NCI-H187 treated with DMSO at 0.1 percent for 48 hours (cell line): ENCODE data around the gene PTPRK.
"Not testable (repeated sequence)": the region's sequence is repeated elsewhere in the genome, so short reads cannot be mapped to it uniquely, and the experiment has no call there.

ENCODE experiments used
- DNase-seq: peaks from one replicate; lab custom pipeline; 2025; lab: John Stamatoyannopoulos, UW

Gene PTPRK

GRCh38 chr6:128439627-128440026 lies 80.8 kb downstream of the PTPRK start:
- DNase-seq: no peak

- no peak for DNase-seq
These were observed 82.0 kb downstream of the PTPRK start for GRCh38 chr6:128438393-128438792.

DNA sequence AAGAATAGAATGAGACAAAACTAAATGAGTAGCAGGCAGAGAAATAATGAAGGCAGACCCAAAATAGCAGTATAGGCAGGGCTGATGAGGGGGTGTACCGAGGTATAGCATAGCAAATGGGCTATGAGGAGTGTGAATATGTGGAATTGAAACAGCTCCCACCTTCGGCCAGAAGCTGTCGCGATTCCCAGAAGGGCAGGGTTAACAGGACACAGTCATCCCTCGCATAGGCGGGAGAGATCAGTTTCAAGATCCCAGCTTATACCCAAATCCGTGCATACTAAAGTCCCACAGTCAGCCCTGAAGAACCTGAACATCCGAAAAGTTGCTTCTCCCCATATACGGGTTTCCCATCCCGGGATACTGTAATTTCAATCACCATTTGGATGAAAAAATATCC lies 82.7 kb downstream of the PTPRK start:
- DNase-seq: no peak

GRCh38 chr6:128434752-128435151 lies 85.6 kb downstream of the PTPRK start:
- DNase-seq: not testable (repeated sequence)

- no peak for DNase-seq
These were observed 88.0 kb downstream of the PTPRK start for GRCh38 chr6:128432394-128432793.

DNA sequence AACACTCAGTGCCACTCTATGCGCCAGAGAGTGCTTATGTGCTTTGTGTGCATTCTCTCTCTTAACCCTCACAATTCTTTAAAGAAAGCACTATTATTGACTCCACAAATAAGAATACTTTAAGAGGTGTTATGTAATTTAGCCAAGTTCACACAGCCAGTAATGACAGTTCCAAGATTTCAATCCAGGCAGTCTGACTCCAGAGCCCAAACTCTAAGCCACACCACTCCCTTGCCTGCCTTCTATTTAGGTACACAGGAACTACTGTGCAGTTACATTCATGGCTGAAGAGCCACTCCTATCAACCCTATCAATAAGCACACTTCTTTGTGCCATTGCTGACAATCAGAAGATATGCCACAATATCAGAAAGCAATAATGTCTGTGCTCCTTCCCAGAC lies 93.3 kb downstream of the PTPRK start:
- DNase-seq: no peak

DNA sequence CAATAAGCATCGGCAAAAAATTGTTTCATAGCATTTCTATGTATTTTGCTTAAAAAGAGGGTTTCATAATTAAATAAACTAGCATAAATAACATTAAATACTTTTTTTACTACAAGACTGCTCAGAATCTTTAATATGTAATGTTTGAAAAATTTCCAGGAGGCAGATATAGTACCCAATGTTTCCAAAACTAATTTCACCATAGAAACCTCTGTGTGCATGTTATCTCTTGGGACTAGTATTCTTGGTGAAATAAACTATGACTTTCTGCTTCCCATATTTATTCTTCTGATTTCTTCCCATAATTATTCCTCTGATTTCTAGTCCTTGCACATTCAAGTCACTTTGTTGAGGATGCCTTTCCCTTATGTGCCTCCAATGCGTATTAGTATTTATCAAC lies 94.5 kb downstream of the PTPRK start:
- DNase-seq: no peak

DNA sequence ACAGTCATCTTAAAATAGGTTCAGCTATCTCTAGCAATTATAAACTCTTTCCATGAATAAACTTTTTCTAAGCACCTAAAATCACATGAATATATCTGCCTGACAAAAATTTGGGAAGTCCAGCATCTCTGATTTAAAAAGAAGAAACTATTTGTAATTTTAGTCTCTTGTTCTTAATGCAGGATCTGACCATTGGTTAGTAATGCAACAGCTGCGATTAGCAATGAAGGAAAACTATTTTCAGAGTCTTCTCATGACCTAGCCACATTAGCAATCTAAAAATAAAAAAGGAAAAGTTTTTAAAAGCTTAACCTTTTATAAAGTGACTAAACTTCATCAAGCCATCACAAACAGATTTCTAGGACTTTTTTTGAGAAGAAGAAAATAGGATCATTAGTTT lies 97.5 kb downstream of the PTPRK start:
- DNase-seq: no peak

DNA sequence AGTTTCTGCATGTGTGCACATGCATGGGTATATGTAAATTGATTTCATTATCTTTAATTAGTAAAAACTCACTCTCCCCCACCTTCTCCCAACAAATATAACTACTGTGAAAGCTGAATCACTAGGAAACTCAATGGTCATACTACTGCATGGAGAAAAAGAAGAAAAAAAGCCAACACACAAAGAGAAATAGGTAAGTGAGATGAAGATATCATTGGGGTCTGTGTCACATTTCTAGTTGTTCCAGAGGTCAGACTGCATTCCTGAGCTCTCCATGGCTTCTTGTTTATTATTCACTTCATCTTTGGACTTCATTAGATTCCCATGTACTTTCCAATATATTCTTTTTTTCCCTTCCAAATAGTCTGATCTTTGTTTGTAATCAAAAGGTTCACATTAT lies 98.2 kb downstream of the PTPRK start:
- DNase-seq: no peak

DNA sequence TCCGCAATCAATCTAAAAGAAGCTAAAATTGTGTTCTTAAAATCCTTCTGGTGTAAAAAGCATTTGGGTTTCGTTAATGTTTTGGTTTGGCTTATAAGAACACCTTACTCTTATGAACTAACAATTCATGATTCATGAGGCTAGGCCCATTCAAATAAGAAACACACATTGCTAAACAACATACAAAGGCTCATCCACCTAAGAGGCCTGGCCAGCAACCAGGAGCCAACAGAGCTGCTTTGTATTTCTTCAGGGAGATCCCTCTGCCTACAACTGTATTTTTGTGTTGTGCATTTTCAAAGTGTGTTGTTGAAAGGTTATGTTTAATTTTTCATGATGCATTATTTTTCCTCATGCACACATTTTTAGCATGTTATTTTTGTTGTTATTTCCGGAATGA lies 98.6 kb downstream of the PTPRK start:
- no peak for DNase-seq

DNA sequence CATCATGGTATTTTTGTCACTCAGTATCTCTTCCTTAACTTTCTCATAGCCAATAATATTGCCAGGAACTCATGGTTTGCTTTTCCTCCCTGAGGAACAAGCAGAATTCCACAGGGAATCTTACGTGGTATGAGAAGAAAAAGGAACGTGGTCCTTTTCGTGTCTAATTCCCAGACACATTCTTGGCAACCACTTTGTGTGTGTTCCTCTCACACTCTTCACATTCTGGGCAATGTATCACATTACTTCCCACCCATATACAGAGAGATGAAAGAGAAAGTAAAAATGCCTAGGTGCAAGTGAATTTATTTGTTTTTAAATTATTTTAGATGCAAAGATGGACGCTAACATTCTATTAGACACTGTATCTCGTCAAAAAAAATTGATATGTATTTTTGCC lies 102.7 kb downstream of the PTPRK start:
- DNase-seq: no peak

GRCh38 chr6:128415387-128415786 lies 105.0 kb downstream of the PTPRK start:
- DNase-seq: no peak

DNA sequence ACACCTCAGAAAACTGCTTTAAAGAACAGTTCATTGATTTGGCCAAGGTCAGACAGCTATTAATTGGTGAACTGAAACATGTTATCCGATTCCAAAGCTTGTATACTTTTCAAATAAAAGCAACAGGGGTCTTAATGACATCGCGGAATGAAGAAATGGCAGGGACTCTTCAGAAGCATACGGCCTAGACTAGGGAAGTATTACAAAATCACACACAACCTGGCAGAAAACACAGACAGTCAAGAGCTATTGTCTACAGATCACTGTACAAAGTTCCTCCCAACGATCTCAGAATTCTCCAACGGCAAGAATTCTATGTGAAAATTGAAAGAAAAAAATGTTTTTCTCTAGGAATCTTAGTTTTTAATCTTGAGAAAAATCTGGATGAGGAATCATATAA lies 105.5 kb downstream of the PTPRK start:
- DNase-seq: no peak

GRCh38 chr6:128413291-128413690 lies 107.1 kb downstream of the PTPRK start:
- no peak for DNase-seq

- DNase-seq: no peak
These were observed 107.7 kb downstream of the PTPRK start for GRCh38 chr6:128412680-128413079.

DNA sequence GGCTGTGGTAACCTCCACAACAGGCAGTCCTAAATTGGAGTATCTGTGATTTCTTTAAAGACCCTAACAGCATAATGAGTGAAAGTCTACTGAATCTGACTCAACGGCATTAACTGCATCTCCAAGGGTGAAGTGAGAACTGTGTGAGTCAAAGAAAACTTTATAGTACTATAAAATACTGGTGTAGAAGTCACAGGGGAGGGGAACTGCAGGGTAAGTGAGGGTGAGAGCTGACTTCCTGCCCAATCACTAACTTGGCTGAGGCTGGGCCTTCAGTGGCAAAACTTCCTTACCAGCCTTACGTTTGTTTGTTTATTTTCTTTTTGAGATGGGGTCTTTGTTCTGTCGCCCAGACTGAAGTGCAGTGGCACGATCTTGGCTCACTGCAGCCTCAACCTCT lies 109.8 kb downstream of the PTPRK start:
- DNase-seq: no peak

DNA sequence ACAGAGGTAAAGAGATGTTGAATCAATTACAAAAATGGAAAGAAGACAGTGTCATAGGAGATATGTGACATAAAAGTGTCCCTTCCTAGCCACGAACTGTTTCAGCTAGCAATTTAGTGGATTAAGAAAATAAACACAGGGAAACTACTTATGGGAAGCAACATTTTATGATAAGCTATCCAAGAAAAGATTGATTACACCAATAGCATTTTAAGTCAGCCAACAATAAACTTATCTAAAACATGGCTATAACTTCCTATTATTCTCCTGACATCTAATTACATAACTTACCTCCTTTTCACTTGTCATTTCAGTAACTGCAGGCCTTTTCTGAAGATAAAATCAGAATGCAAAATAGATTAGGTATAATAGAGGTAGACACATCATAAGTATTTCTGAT lies 111.4 kb downstream of the PTPRK start:
- DNase-seq: no peak

- DNase-seq: no peak
These were observed 113.9 kb downstream of the PTPRK start for GRCh38 chr6:128406453-128406852.

GRCh38 chr6:128403618-128404444 lies 116.6 kb downstream of the PTPRK start:
- DNase-seq: no peak

DNA sequence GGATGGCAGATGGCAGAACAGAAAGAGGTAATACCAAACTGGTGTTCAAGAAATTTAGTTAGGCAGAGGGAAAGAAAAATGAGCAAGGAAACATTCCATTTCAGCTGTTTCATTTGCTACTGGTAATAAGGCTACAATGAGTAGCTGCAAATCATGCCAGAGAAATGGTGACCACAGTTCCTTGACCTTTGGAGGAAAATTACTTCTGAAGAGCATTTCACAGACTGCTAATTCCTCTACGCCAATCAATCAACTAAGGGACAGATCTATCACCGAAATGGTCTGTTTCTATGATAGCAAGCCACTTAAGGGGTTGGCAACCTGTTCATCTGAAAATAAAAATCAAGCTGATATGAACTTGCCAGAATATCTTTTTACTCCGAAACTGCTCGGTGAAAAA lies 119.5 kb downstream of the PTPRK start:
- DNase-seq: no peak

GRCh38 chr6:128397996-128398395 lies 122.4 kb downstream of the PTPRK start:
- DNase-seq: no peak

DNA sequence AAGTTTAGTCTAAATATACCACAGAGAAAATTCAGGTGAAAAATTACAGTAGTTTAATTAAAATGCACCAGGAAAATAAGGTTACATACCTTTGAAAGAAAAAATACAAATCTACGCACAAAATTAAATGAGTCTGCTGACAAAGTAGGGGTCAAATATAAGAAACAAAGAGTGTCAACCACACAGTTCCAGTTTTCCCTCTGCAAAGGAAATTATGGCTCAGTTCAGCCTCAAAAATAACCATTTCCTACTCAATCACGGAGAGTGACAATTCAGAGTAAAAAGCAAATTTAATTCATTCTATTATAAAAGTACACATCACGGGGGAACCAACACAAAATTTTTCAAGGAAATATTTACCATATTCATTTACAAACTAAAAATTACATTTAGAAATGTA lies 124.8 kb downstream of the PTPRK start:
- no peak for DNase-seq

GRCh38 chr6:128395188-128395587 lies 125.2 kb downstream of the PTPRK start:
- DNase-seq: no peak

DNA sequence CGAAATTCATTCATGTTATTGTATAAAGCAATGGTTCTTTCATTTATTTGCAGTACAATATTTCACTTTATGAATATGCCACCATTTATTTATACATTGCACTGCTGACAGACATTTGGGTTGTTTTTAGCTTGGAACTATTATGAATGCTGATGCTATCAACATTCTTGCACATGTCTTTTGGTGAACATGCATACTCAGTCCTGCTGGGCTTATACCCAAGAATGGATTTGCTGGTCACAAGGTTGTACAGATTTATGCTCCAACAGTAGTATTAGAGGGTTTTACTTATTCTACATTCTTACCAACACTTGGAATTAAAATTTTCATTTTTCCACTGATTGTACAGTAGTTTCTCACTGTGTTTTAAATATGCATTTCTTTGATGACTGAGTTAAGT lies 126.2 kb downstream of the PTPRK start:
- DNase-seq: no peak
